SK-N-SH treated with all-trans-retinoic acid at 6 μM for 48 hours (cell line): ENCODE results near the gene TNS1.

Experiments
- ATAC-seq: fragments of 200-7000 bp; cut with Tn5 transposase; 3 replicates; pipeline ENCODE4 v1.9.1; 2020; ENCODE audit warnings: mild to moderate bottlenecking, moderate library complexity
- BACH2 ChIP-seq: fragments of 250-450 bp; sonication (Bioruptor Pico); IDR thresholded peaks from 2 replicates; pipeline ENCODE4 v1.9.0; 2021; ENCODE audit warnings: mild to moderate bottlenecking, borderline replicate concordance
- CREB5 ChIP-seq: fragments of 250-450 bp; sonication (Bioruptor Pico); IDR thresholded peaks from 2 replicates; pipeline ENCODE4 v1.5.1; 2020; ENCODE audit warnings: low read depth, mild to moderate bottlenecking, moderate library complexity
- CSDC2 ChIP-seq: fragments of 250-450 bp; sonication (Bioruptor Pico); IDR thresholded peaks from 2 replicates; pipeline ENCODE4 v1.5.0; 2020; ENCODE audit warnings: mild to moderate bottlenecking, moderate library complexity
- CSRNP3 ChIP-seq: fragments of 250-450 bp; sonication (Bioruptor Pico); IDR thresholded peaks from 2 replicates; pipeline ENCODE4 v1.5.1; 2021; ENCODE audit warnings: mild to moderate bottlenecking, moderate library complexity
- ESRRG ChIP-seq: fragments of 250-450 bp; sonication (Bioruptor Pico); IDR thresholded peaks from 2 replicates; pipeline ENCODE4 v1.6.1; 2021; ENCODE audit warnings: mild to moderate bottlenecking
- GLIS3 ChIP-seq: fragments of 250-450 bp; sonication (Bioruptor Pico); IDR thresholded peaks from 2 replicates; pipeline ENCODE4 v1.5.0; 2020; ENCODE audit warnings: mild to moderate bottlenecking, moderate library complexity
- ISL1 ChIP-seq: fragments of 250-450 bp; sonication (Bioruptor Pico); IDR thresholded peaks from 2 replicates; pipeline ENCODE4 v2.1.2; 2022; ENCODE audit warnings: mild to moderate bottlenecking, moderate library complexity
- OSR1 ChIP-seq: fragments of 250-450 bp; sonication (Bioruptor Pico); IDR thresholded peaks from 2 replicates; pipeline ENCODE4 v1.8.0; 2022; ENCODE audit warnings: moderate library complexity, mild to moderate bottlenecking, inconsistent platforms
- PATZ1 ChIP-seq: fragments of 250-450 bp; sonication (Bioruptor Pico); IDR thresholded peaks from 2 replicates; pipeline ENCODE4 v1.8.0; 2020; ENCODE audit warnings: mild to moderate bottlenecking, moderate library complexity, borderline replicate concordance
- POU6F1 ChIP-seq: fragments of 250-450 bp; sonication (Bioruptor Pico); IDR thresholded peaks from 2 replicates; pipeline ENCODE4 v1.8.0; 2021; ENCODE audit warnings: low read depth, mild to moderate bottlenecking, moderate library complexity, borderline replicate concordance
- PPARA ChIP-seq: fragments of 250-450 bp; sonication (Bioruptor Pico); IDR thresholded peaks from 2 replicates; pipeline ENCODE4 v1.5.0; 2020; ENCODE audit warnings: mild to moderate bottlenecking, borderline replicate concordance
- RARB ChIP-seq: fragments of 250-450 bp; sonication (Bioruptor Pico); IDR thresholded peaks from 2 replicates; pipeline ENCODE4 v1.8.0; 2021; ENCODE audit warnings: mild to moderate bottlenecking, moderate library complexity
- TCF4 ChIP-seq: fragments of 250-450 bp; sonication (Bioruptor Pico); IDR thresholded peaks from 2 replicates; pipeline ENCODE4 v1.8.0; 2021; ENCODE audit warnings: mild to moderate bottlenecking, moderate library complexity, borderline replicate concordance
- TOX ChIP-seq: fragments of 250-450 bp; sonication (Bioruptor Pico); IDR thresholded peaks from 2 replicates; pipeline ENCODE4 v1.8.0; 2021; ENCODE audit warnings: mild to moderate bottlenecking, moderate library complexity, borderline replicate concordance
- TSHZ2 ChIP-seq: fragments of 250-450 bp; sonication (Bioruptor Pico); IDR thresholded peaks from 2 replicates; pipeline ENCODE4 v1.5.0; 2020; ENCODE audit warnings: mild to moderate bottlenecking, moderate library complexity
- ZC3H10 ChIP-seq: fragments of 250-450 bp; sonication (Bioruptor Pico); IDR thresholded peaks from 2 replicates; pipeline ENCODE4 v1.5.1; 2021; ENCODE audit warnings: mild to moderate bottlenecking, moderate library complexity
- ZFP3 ChIP-seq: fragments of 250-450 bp; sonication (Bioruptor Pico); IDR thresholded peaks from 2 replicates; pipeline ENCODE4 v1.5.0; 2020; ENCODE audit warnings: mild to moderate bottlenecking, moderate library complexity
- ZFP30 ChIP-seq: fragments of 450-650 bp; formaldehyde crosslinking; IDR thresholded peaks from 2 replicates; pipeline ENCODE4 v1.5.0; 2022; ENCODE audit warnings: mild to moderate bottlenecking, moderate library complexity
- ZNF565 ChIP-seq: fragments of 450-650 bp; formaldehyde crosslinking; conservative IDR thresholded peaks from 2 replicates; pipeline ENCODE4 v1.5.0; 2020; ENCODE audit warnings: low read depth, mild to moderate bottlenecking, moderate library complexity
- ZNF70 ChIP-seq: fragments of 450-650 bp; formaldehyde crosslinking; IDR thresholded peaks from 2 replicates; pipeline ENCODE4 v1.5.0; 2020; ENCODE audit warnings: mild to moderate bottlenecking, moderate library complexity
- ZNF8 ChIP-seq: fragments of 450-650 bp; formaldehyde crosslinking; IDR thresholded peaks from 2 replicates; pipeline ENCODE4 v1.5.0; 2020; ENCODE audit warnings: mild to moderate bottlenecking, moderate library complexity

Gene TNS1

GRCh38 chr2:217951521-217952247 is 51.1 kb downstream of the TNS1 start:
- TF ChIP-seq RARB (CRISPR knock-in tag) (no peak), CSDC2 (no peak)
- ATAC-seq = no peak

- no peak for ATAC-seq
- TF ChIP-seq CREB5 (CRISPR knock-in tag) (no peak), OSR1 (CRISPR knock-in tag) (no peak), TCF4 (no peak), TSHZ2 (CRISPR knock-in tag) (no peak), ESRRG (CRISPR knock-in tag) (no peak)
These were observed 51.7 kb downstream of the TNS1 start for GRCh38 chr2:217951091-217951490.

- no peak for TF ChIP-seq PPARA (CRISPR knock-in tag)
- no peak for TF ChIP-seq ISL1 (CRISPR knock-in tag)
- no peak for TF ChIP-seq CSDC2
- TF ChIP-seq CSRNP3 = no peak
- no peak for TF ChIP-seq TCF4
- TF ChIP-seq ZFP3 (CRISPR knock-in tag) = no peak
- no peak for TF ChIP-seq OSR1 (CRISPR knock-in tag)
- TF ChIP-seq ESRRG (CRISPR knock-in tag) = no peak
- no peak for TF ChIP-seq GLIS3 (CRISPR knock-in tag)
- no peak for TF ChIP-seq ZNF70
- no peak for TF ChIP-seq POU6F1 (CRISPR knock-in tag)
- TF ChIP-seq, all 23 proteins: peak for 0
- no peak; the same call in 2 of the 3 replicates for ATAC-seq
These were observed 52.4 kb downstream of the TNS1 start for GRCh38 chr2:217950401-217950871.

- ATAC-seq = no peak
- TF ChIP-seq ZNF8 (no peak), GLIS3 (CRISPR knock-in tag) (no peak)
These were observed 53.3 kb downstream of the TNS1 start for GRCh38 chr2:217949447-217949846.

GRCh38 chr2:217948897-217949296 is 53.9 kb downstream of the TNS1 start:
- no peak for TF ChIP-seq OSR1 (CRISPR knock-in tag)
- no peak for TF ChIP-seq ZNF70
- TF ChIP-seq PATZ1 (CRISPR knock-in tag) = no peak
- TF ChIP-seq ZC3H10 (CRISPR knock-in tag) = no peak
- TF ChIP-seq TOX (CRISPR knock-in tag) = no peak
- no peak for TF ChIP-seq TCF4
- TF ChIP-seq ISL1 (CRISPR knock-in tag) = no peak
- TF ChIP-seq RARB (CRISPR knock-in tag) = no peak
- TF ChIP-seq BACH2 (CRISPR knock-in tag) = no peak
- no peak for TF ChIP-seq CREB5 (CRISPR knock-in tag)
- no peak for TF ChIP-seq ZNF565 (CRISPR knock-in tag)
- no peak for TF ChIP-seq POU6F1 (CRISPR knock-in tag)
- TF ChIP-seq ZFP30 (CRISPR knock-in tag) = no peak
- TF ChIP-seq CSDC2 = no peak
- ATAC-seq = no peak
